NCI-H2196 (cell line): ENCODE data around the gene COL6A2.
"Not testable (repeated sequence)": the region's sequence is repeated elsewhere in the genome, so short reads cannot be mapped to it uniquely, and the experiment has no call there.

Experiments
- DNase-seq: peaks from one replicate; lab custom pipeline; 2025; ENCODE audit not compliant: unreplicated experiment; lab: John Stamatoyannopoulos, UW

The COL6A2 gene

DNA sequence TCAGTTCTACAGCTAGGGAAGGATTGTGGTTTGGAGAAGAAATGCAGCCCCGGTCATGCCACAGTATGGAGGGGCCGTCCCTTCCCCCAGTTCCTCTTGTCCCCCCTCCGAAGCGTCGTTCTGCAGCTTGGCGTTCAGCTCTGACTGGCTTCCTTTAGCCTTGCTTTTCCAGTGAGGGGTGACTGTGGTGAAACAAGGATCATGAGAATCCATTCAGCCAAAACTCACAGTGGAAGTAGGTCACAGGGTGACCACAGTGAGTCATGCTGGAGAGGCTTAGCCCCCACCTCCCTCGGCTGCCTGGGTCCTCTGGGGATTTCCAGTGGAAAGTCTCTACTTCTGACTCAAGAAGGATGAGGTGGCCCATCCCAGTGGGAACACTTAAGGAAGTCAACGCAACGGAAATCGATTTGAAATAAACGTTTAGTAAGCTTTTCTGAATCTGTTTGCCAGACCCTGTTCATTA is 37.3 kb upstream of the COL6A2 start:
- no peak for DNase-seq

- no peak for DNase-seq
Observed at GRCh38 chr21:46061063-46061462, 36.8 kb upstream of the COL6A2 start.

DNA sequence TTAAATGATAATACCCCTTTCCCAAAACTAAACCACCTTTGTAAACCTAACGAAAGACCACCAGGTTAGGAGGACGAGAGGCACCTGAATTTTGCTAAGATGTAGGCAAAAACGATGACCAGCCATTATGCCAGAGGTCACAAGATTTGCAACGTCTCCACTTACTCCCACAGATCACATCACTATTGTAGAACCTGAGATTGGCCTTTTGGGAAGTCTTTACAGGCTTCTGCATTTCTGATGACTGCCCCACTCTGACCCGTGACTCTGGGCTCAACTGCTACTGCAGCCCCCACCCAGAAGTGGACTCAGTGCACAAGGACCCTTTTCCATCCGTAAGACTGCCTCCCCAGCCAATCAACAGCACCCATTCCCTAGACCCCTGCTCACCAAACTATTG is 36.4 kb upstream of the COL6A2 start:
- DNase-seq = no peak

- DNase-seq = no peak
Observed at GRCh38 chr21:46061950-46062349, 36.0 kb upstream of the COL6A2 start.

DNA sequence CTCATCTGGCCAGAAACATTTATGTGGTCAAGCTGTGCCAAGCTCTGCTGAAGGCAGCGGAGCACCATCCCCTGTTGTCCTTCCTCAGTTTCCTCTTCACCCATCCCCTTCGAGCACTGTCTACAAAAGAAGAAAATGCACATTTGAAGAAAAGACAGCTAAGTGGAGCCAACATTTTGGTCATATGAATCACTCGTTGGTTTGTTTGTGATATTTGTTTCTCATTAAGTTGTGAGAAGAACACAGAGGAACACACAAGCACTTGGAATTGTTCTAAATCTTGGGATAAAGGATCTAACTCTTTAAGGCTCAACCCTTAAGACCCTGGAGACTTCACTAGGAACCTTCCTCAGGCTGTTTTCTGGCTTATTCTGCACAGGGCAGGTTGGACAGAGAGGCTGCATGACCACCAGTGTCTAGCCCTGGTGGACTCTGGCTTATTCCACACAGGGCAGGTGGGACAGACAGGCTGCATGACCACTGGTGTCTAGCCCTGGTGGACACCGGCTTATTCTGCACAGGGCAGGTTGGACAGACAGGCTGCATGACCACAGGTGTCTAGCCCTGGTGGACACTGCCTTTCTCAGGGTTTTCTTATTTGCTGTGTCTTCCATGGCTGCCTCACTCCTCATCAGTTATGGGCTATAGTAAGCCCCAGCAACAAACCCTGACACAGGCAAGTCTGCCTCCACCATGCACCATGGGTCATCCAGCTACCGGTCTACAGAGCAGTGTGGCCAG is 35.3 kb upstream of the COL6A2 start:
- no peak for DNase-seq

DNA sequence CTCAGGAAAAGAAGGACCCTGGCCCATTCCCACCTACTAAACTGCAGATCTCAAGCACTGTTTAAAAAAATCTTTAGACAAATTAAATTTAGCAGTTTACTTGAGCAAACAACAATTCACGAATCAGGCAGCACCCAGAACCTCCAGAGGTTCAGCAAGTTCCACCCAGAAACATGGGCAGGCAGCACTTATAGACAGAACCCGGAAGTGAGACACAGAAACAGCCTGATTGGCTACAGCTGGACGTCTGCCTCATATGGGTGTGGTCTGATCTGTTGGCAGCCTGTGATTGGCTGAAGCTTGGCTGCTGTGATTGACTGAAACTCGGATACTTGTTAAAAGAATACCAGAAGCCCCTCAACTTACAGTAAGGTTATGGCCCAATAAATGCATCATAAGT is 34.7 kb upstream of the COL6A2 start:
- no peak for DNase-seq

- no peak for DNase-seq
Observed at GRCh38 chr21:46063734-46064680, 33.9 kb upstream of the COL6A2 start.

DNA sequence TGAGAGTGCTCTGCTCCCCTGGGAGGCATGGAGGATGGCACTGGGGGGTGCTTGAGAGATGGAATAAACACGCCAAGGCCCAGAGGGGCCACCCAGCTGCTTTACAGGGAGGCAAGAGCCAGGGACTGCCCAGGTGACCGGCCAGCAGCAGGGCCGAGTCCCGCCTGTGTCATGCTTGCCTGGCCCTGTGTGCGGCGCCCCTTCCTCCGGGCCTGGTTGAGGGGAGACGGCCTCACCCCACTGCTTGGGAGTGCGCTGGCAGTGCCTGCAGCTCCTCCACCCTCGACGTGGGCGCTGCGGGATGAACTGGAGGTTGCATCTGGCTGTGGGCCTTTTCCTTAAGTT is 33.1 kb upstream of the COL6A2 start:
- no peak for DNase-seq

GRCh38 chr21:46065215-46065913 is 32.5 kb upstream of the COL6A2 start:
- DNase-seq = no peak

DNA sequence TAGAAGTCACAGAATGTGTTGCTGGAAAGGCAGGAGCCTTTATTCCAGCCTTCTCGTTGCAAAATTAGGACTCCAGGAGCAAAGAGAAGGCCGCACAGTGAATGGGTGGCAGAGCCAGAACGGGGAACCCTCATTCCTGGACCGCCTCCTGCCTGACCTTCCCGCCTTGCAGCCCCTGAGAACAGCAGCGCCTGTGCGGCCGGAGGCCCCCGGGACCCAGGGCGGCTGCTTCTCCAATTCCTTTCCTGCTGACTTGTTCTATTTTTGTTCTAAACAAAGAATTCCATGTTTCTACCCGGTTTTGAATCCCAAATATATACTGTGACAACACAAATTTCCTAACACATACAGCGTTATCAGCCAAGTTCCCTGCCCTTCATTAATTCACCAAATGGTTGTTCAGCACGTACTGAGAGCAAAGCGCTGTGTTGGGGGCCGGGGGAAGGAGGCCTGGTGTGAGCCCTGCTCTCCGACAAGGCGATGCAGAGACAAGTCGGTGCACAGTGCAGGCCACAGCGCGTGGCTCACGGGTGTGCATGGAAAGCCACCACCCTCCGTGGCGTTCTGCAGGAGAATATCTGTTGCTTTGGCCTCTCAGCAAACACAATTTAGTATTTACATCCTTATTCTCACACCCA is 31.9 kb upstream of the COL6A2 start:
- DNase-seq = no peak

DNA sequence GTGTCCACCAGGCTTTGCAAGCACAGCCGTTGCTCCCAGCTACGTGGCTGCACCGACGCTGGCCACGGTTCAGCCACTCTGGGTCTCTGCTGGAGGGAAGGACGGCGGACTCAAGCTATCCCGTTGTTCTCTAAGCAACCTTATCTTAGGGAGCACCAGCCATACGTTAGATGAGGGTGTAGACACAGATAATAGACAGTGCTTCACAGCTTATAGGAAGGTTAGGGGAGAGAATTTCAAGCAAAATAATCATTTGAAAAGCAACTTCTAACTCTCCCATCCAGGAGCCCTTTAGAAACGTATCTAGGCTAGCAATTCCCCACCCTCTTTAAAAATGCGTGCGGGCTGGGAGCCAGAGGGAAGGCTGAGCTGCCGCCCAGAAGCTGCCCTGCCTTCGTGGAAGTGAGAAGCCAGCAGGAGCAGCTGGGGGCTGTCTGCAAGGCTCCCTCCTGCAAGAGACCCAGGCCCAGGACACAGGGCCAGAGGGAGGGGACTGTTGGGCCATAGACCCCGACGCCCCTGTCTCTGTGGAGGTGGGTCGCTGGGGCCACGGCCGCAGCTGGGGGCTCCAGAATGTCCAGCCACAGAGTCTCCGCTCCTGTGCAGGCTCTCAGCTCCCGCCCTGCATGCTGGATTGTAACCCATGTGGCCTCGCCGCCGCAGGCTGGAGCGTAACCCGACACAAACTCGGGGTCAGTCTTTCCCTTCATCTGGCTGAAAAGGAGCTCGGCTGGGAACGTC is 31.2 kb upstream of the COL6A2 start:
- DNase-seq = no peak

- no peak for DNase-seq
Observed at GRCh38 chr21:46067505-46068201, 30.3 kb upstream of the COL6A2 start.

DNA sequence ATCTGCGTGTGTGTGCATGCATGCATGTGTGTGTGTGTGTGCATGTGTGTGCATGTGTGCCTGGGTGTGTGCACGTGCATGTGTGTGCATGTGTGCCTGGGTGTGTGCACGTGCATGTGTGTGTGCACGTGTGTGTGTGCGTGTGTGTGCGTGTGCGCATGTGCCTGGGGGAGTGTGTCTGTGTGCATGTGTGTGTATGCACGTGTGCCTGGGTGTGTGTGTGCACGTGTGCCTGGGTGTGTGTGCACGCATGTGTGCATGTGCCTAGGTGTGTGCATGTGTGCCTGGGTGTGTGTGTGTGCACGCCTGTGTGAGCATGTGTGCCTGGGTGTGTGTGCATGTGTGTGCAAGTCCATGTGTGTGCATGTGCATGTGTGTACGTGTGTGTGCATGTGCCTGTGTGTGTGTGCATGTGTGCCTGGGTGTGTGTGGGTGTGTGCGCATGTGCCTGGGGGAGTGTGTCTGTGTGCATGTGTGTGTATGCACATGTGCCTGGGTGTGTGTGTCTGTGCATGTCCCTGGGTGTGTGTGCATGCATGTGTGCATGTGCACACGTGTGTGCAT is 29.3 kb upstream of the COL6A2 start:
- no peak for DNase-seq

DNA sequence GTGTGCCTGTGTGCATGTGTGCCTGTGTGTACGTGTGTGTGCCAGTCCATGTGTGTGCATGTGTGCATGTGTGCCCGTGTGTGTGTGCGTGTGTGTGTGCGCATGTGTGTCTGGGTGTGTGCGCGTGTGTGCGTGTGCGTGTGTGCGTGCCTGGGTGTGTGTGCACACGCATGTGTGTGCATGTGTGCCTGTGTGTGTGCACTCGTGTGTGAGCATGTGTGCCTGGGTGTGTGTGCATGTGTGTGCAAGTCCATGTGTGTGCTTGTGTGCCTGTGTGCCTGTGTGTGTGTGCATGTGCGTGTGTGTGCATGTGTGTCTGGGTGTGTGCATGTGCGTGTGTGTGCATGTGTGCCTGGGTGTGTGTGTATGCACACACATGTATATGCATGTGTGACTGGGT is 28.7 kb upstream of the COL6A2 start:
- DNase-seq = no peak

GRCh38 chr21:46069719-46070279 is 28.1 kb upstream of the COL6A2 start:
- no peak for DNase-seq

DNA sequence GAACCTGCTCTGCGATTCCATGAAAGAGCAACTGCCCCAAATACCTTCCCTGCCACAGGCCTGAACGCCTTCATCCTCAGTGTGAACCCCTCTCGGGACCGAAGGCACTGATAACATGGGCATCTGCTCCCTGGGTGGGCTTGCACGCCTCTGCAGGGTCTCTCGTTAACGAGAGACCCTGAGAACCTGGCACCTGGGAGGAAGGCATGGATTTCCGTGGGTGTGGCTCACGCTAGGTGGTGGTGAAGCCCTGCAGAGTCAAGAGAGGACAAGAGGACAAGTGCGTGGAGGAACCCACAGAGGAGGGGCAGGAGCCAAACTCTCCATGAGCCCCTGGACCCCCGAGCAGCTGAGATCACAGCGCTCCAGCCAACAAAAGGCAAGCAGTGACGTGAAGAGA is 26.8 kb upstream of the COL6A2 start:
- DNase-seq = no peak

- DNase-seq = not testable (repeated sequence)
Observed at GRCh38 chr21:46076724-46077123, 21.2 kb upstream of the COL6A2 start.

GRCh38 chr21:46077674-46078101 is 20.2 kb upstream of the COL6A2 start:
- no peak for DNase-seq

- DNase-seq = no peak
Observed at GRCh38 chr21:46078322-46078977, 19.5 kb upstream of the COL6A2 start.
